NB4 (cell line): ENCODE measurements around the gene LRRC7.
"Not testable (repeated sequence)": the region's sequence is repeated elsewhere in the genome, so short reads cannot be mapped to it uniquely, and the experiment has no call there.

Experiments
- DNase-seq: peaks from one replicate; pipeline ENCODE4 v3.0.0; 2010; ENCODE audit warnings: low read depth
- H3K4me3 ChIP-seq: one replicate; pipeline ENCODE4 v1.5.1; 2011; ENCODE audit warnings: mild to moderate bottlenecking, low read depth, low read length, moderate library complexity
- MYC ChIP-seq: IDR thresholded peaks from 2 replicates; pipeline ENCODE4 v1.6.1; 2011; ENCODE audit warnings: low read depth, low read length
- POLR2A ChIP-seq: IDR thresholded peaks from 2 replicates; pipeline ENCODE4 v1.6.1; 2011; ENCODE audit warnings: mild to moderate bottlenecking; ENCODE audit not compliant: insufficient read length; ENCODE audit errors: extremely low read depth
- TF ChIP-seq, protein P1 (sequence below): IDR thresholded peaks from one replicate; pipeline ENCODE4 v1.5.1; 2012; ENCODE audit warnings: low read depth, low read length
- TF ChIP-seq, protein P2 (sequence below): IDR thresholded peaks from 2 replicates; pipeline ENCODE4 v1.6.1; 2011; ENCODE audit warnings: low read depth, low read length

LRRC7 gene

DNA sequence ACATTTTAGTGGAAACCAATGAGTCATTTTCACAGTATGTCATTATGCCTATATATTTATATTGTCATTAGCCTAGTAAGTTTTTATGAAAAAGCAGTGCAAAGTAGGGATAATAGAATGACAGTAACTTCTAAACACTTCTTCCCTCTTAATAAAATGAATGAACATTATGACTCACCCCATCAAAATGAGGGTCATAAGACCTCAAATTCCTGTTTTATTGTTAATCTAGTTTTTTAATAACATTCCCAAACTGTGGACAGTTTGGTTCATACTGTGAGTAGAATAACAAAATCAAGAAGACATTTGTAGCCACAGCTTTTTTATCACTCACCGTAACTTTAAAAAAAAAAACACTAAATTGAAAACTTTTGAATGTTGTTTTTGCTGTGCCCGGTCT lies 477.1 kb downstream of the LRRC7 start:
- H3K4me3 ChIP-seq, result no peak overlapping the region
- TF ChIP-seq, protein P1, sequence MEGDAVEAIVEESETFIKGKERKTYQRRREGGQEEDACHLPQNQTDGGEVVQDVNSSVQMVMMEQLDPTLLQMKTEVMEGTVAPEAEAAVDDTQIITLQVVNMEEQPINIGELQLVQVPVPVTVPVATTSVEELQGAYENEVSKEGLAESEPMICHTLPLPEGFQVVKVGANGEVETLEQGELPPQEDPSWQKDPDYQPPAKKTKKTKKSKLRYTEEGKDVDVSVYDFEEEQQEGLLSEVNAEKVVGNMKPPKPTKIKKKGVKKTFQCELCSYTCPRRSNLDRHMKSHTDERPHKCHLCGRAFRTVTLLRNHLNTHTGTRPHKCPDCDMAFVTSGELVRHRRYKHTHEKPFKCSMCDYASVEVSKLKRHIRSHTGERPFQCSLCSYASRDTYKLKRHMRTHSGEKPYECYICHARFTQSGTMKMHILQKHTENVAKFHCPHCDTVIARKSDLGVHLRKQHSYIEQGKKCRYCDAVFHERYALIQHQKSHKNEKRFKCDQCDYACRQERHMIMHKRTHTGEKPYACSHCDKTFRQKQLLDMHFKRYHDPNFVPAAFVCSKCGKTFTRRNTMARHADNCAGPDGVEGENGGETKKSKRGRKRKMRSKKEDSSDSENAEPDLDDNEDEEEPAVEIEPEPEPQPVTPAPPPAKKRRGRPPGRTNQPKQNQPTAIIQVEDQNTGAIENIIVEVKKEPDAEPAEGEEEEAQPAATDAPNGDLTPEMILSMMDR, result no peak
- TF ChIP-seq, protein P2, sequence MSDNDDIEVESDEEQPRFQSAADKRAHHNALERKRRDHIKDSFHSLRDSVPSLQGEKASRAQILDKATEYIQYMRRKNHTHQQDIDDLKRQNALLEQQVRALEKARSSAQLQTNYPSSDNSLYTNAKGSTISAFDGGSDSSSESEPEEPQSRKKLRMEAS, result no peak
- TF ChIP-seq MYC (no peak), POLR2A (no peak)
- DNase-seq, result no peak

DNA sequence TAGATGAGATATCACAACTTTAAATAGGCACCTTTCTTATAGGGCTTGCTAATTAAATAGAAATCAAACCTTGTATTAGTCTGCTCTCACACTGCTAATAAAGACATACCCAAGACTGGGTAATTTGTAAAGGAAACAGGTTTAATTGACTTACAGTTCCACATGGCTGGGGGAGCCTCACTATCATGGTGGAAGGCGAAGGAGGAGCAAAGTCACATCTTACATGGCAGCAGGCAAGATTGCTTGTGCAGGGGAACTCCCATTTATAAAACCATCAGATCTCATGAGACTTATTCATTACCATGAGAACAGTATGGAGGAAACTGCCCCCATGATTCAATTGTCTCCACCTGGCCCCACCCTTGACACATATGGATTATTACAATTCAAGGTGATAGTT lies 477.9 kb downstream of the LRRC7 start:
- not testable (repeated sequence) for DNase-seq, H3K4me3 ChIP-seq

DNA sequence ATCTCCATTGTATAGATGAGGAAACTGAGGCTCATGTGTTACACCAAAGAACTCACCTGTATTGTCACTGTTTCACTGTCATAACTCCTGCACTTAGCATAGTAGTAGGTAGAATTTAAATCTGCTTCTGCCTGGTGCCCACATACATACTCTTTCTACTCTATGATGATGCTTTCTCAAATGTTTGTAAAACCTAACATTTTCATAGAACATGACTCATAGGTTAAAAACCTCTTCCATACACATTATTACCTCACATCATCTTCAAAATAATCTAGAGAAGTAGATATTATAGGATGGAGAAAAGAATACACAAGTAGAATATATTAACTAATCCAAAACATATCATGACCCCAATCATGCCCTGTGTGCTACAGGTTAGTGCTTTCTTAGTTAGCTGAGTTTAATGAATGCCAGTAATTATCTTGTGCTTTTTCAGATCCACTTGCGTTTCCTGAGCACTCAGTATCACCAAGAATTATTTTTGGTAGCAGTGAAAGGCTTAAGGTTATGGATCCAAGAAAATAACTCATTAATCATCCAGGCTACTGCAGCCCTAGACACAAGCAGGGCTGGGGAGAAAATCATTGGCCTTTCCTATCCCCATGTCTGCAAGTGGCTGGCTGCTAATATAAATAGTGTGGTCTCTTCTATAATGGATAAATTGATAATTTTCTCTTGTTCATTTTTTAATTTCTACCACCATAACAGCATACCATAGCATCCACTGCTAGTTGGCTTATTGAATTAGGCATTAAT lies 480.8 kb downstream of the LRRC7 start:
- no peak for DNase-seq
- H3K4me3 ChIP-seq, result no peak overlapping the region
- TF ChIP-seq, protein P1, result no peak
- TF ChIP-seq POLR2A (no peak), MYC (no peak)
- TF ChIP-seq, protein P2, result no peak

DNA sequence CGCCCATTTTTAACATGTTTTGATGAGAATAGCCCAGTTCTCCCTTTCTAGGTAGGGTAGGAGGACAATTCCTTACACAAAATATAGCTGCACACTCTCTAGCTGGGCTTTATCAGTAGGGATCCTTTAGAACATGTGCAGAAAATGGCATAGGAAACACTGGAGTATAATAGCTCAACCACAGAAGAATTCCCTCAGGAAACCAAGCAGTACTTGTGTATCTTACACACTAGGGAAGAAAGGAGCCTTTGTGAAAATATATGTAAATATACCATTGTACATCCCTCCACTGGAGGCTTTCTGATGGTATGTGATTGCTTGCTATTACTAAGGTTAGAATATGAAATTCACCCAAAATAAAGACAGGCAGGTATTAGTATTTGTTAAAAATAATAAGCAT lies 484.2 kb downstream of the LRRC7 start:
- TF ChIP-seq, protein P2, result no peak
- TF ChIP-seq POLR2A, result no peak
- TF ChIP-seq MYC, result no peak
- TF ChIP-seq, protein P1, result no peak
- no peak for DNase-seq

DNA sequence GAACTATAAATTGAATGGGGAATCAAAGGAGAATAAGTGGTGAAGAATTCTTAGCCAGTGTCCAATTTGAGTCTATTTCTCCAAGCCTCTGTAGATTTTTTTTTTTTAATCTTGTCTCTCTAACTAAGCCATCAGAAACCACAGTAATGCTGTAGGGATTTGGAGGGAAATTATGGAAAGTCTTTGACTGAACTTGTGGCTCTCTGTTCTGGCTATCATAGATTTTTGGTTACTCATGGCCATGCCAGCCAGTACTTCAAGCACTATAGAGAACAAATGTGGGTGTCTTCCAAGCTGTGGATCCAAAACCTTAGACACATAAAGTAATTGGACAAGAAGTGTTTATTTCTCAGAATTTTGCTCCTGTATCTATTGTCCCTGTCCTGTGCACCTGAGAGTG lies 489.8 kb downstream of the LRRC7 start:
- TF ChIP-seq MYC, result no peak
- TF ChIP-seq, protein P1, result no peak
- TF ChIP-seq, protein P2, result no peak
- no peak for TF ChIP-seq POLR2A
- no peak for DNase-seq
- no peak overlapping the region for H3K4me3 ChIP-seq

More for the DNA sequence above, 484.2 kb downstream of the LRRC7 start:
- no peak overlapping the region for H3K4me3 ChIP-seq

DNA sequence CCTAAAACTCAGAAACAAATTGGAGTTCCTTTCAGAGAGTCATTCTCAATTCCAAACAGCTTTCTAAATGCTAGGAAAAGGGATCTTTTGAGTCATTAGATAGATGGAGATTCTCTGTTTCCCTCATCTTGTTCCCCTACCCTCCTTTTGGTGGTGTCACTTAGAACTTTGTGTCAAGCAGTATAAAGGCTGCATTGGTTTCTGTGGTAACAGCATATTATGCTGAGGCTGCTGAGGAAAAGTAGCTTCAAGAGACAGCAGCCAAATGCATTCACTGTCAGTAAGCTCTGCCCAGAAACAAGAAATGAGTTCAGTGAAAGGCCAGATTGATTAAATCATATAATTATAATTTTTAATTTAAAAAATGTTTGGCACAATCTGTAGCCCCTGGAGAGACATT lies 493.5 kb downstream of the LRRC7 start:
- no peak overlapping the region for H3K4me3 ChIP-seq
- no peak for DNase-seq
- TF ChIP-seq POLR2A (no peak), MYC (no peak)
- TF ChIP-seq, protein P1, result no peak
- TF ChIP-seq, protein P2, result no peak
